Superior temporal gyrus (tissue), 1 donor: ENCODE measurements around the gene KAT8.
A peak's percentile ranks its signal among the peaks of the same experiment; 100 is the strongest.

ENCODE experiments used
- DNase-seq: peaks from one replicate; pipeline ENCODE4 v3.0.0-alpha.2; 2016; ENCODE audit errors: extremely low spot score

Gene KAT8

GRCh38 chr16:31108035-31108793, 9.2 kb upstream of the KAT8 start, which contains the start of gene BCKDK:
Gene BCKDK (plus strand): TSS chr16:31108386. CDS start chr16:31109224, 838 bp downstream.
- DNase-seq = peak; percentile 77

GRCh38 chr16:31108794-31109558, 8.5 kb upstream of the KAT8 start:
- DNase-seq = no peak

GRCh38 chr16:31109622-31110021, 7.8 kb upstream of the KAT8 start:
- no peak for DNase-seq

- DNase-seq = no peak
Observed at GRCh38 chr16:31110106-31111034, 7.1 kb upstream of the KAT8 start.

- no peak for DNase-seq
Observed at GRCh38 chr16:31111881-31112466, 5.5 kb upstream of the KAT8 start.

- DNase-seq = no peak
Observed at GRCh38 chr16:31112711-31113110, 4.8 kb upstream of the KAT8 start.

- no peak for DNase-seq
Observed at GRCh38 chr16:31113121-31114120, 4.0 kb upstream of the KAT8 start.

GRCh38 chr16:31114468-31114867, 3.0 kb upstream of the KAT8 start:
- DNase-seq = no peak

GRCh38 chr16:31118223-31119155, 1.0 kb downstream of the KAT8 start:
- DNase-seq = peak; percentile 15

GRCh38 chr16:31120129-31120528, 2.7 kb downstream of the KAT8 start:
- no peak for DNase-seq

- no peak for DNase-seq
Observed at GRCh38 chr16:31125844-31126243, 8.4 kb downstream of the KAT8 start.

GRCh38 chr16:31127182-31127581, 9.7 kb downstream of the KAT8 start:
- DNase-seq = no peak

- DNase-seq = peak; percentile 10
Observed at GRCh38 chr16:31128711-31129567, 11.5 kb downstream of the KAT8 start.

- DNase-seq = peak; percentile 14
Observed at GRCh38 chr16:31129568-31130335, 12.3 kb downstream of the KAT8 start.

GRCh38 chr16:31130336-31130891, 12.9 kb downstream of the KAT8 start:
- no peak for DNase-seq

- DNase-seq = no peak
Observed at GRCh38 chr16:31130899-31131298, 13.4 kb downstream of the KAT8 start.

GRCh38 chr16:31131416-31131815, 14.0 kb downstream of the KAT8 start:
- DNase-seq = no peak
